ENCODE data around the gene SEL1L3.

The SEL1L3 gene

DNA sequence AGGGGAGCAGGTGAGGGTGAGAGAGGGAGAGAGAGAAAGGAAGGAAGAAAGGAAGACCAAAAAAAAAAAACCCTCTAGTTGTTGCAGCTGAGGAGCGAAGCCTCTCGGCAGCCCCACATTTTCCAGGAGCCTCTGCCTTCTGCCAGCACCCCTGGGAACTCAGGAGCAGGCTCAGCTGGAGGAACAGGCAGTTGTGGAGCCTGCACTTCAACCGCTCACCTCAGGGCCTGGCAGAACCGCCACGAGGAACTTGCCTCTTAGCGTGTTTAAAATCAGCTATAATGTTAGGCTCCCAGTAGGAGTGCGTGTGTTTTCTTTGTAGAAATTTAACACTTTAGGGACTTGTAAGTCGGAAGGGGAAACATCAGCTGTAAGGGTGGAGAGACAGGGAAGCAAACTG lies 65.7 kb downstream of the SEL1L3 start:
- no peak overlapping the region for H3K4me3 ChIP-seq (replicated peaks; ENCODE audit: low read depth, low read length)
- no peak for DNase-seq (ENCODE audit: extremely low read depth, low read depth)
- no peak for TF ChIP-seq CTCF (IDR thresholded peaks at IDR 0.05; ENCODE audit: low read depth, low read length, missing control alignments)

DNA sequence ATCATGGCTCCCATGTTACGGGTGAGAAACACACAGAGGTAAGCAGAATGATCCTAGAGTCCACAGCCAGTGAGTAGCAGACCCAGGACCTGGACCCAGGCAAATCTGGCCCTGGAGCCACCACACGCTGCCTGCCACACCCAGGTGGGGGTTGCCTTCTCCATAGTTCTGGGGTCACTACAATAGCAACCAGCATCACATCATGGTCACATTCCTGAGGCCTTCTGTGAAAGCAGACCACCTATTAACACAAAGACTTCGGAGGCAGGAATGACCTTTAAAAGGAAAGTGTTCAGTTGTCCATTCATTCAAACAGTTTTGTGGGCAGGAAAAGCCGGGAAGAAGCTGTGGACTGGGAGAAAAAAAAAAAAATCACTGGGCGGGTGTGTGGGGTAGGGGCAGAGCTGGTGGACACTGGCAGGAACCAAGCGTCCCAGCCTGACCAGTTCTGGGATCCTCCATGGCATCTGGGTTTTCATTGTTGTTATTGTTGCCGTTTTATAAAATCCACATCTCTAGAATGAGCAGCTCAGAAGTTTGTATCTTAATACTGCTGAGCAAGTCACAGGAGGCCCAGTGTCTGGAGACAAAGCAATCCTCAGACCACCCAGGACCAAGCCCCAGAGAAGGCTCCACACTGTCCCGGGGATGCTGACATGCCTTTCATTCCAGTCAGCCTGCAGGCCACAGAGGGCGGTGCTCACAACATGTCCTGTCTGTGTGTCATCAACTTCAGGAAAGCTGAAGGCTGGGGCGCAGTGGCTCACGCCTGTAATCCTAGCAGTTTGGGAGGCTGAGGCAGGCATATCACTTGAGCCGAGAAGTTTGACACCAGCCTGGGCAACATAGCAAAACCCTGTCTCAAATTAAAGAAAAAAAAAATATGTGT lies 67.0 kb downstream of the SEL1L3 start:
- peak; percentile 12 for DNase-seq (ENCODE audit: extremely low read depth, low read depth)
- no peak for TF ChIP-seq CTCF (IDR thresholded peaks at IDR 0.05; ENCODE audit: low read depth, low read length, missing control alignments)
- no peak overlapping the region for H3K4me3 ChIP-seq (replicated peaks; ENCODE audit: low read depth, low read length)

DNA sequence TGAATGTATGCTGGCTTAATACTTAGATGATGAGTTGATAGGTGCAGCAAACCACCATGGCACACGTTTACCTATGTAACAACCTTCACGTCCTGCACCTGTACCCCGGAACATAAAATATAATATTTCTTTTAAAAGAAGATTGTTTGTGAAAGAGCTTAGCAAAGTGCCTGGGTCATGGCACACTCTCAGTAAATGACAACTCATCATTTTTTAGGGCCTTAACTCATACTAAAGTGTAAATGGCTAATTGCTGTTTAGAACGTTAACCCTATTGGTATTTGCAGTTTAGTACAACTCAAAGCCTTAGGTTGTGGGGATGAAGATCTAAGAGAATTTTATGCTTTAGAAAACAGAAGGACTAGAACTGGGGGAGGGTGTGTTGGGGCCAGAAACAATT lies 67.7 kb downstream of the SEL1L3 start:
- TF ChIP-seq CTCF (IDR thresholded peaks at IDR 0.05; ENCODE audit: low read depth, low read length, missing control alignments) = no peak
- H3K4me3 ChIP-seq (replicated peaks; ENCODE audit: low read depth, low read length) = no peak overlapping the region
- DNase-seq (ENCODE audit: extremely low read depth, low read depth) = no peak

- no peak overlapping the region for H3K4me3 ChIP-seq (replicated peaks; ENCODE audit: low read depth, low read length)
- TF ChIP-seq CTCF (IDR thresholded peaks at IDR 0.05; ENCODE audit: low read depth, low read length, missing control alignments) = no peak
- DNase-seq (ENCODE audit: extremely low read depth, low read depth) = no peak
Measured at GRCh38 chr4:25792876-25793275, 69.9 kb downstream of the SEL1L3 start.

DNA sequence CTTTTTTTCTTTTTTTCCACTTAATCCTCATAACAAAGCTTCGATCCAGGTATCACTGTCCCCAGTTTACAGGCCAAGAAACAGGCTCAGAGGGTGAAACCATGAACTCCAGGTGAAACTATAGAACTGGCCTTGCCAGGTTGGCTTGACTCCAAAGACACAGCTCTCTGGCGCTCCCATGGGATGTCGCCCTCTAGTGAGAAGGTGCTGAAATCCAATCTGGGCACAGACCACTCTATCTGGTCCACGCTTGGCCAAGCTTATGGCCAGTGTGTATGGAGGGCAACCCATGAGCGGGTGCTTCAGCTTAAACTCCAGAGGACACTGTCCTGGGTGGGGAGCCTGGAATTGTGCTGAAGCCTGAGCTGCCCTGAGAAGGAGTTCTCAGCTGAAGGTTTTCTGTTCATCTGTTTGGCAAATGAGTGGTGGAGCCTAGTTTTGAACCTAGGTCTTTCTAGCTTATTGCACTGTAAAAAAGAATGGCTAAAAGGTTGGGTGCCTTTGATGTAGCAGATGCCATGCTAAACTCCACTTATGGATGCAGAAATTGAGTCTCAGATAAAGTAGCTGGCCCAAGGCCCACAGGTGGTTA lies 70.5 kb downstream of the SEL1L3 start:
- peak; percentile 59 for TF ChIP-seq CTCF (IDR thresholded peaks at IDR 0.05; ENCODE audit: low read depth, low read length, missing control alignments)
- no peak for DNase-seq (ENCODE audit: extremely low read depth, low read depth)
- H3K4me3 ChIP-seq (replicated peaks; ENCODE audit: low read depth, low read length) = no peak overlapping the region

- no peak for DNase-seq (ENCODE audit: extremely low read depth, low read depth)
- H3K4me3 ChIP-seq (replicated peaks; ENCODE audit: low read depth, low read length) = no peak overlapping the region
- TF ChIP-seq CTCF (IDR thresholded peaks at IDR 0.05; ENCODE audit: low read depth, low read length, missing control alignments) = no peak
Measured at GRCh38 chr4:25790024-25790423, 72.8 kb downstream of the SEL1L3 start.
